ENCODE data around the gene DNMT3A. TPM values are rescaled to one million over a fixed set of nuclear protein-coding genes. Genes with fewer than 3 reads are reported as not detected.

The DNMT3A gene
- total and polyA plus RNA-seq, 5 experiments from 2014 or later: 17.9 to 122 (median 31.2) TPM

Small RNAs within 50 kb of the gene (microRNA-seq; reads per million reads assigned to microRNA genes)
- gene MIR1301 (ENCODE audit: borderline microRNAs expressed): 65.7 reads per million, percentile 59 among the genes with 10 or more reads in this experiment

Other genes starting within 250 kb of the DNMT3A start
- 1 to 10 TPM; 7.3 to 7.6 TPM for gene POMC, start 173.3 kb downstream of the DNMT3A start, total RNA-seq
- gene POMC, start 173.3 kb downstream of the DNMT3A start, polyA plus RNA-seq: 10 to 100 TPM in 2 of 3 donors, 1 to 10 TPM in 1; 4.9 to 15.2 (median 13.0) TPM